HG03045 (cell line): ENCODE measurements around the gene PPP1R37.

Experiments used
- ATAC-seq: cut with Tn5 transposase; IDR thresholded peaks from one replicate; pipeline ENCODE4 v1.9.1; 2021; ENCODE audit warnings: mild to moderate bottlenecking, moderate library complexity; ENCODE audit not compliant: unreplicated experiment

Gene PPP1R37

DNA sequence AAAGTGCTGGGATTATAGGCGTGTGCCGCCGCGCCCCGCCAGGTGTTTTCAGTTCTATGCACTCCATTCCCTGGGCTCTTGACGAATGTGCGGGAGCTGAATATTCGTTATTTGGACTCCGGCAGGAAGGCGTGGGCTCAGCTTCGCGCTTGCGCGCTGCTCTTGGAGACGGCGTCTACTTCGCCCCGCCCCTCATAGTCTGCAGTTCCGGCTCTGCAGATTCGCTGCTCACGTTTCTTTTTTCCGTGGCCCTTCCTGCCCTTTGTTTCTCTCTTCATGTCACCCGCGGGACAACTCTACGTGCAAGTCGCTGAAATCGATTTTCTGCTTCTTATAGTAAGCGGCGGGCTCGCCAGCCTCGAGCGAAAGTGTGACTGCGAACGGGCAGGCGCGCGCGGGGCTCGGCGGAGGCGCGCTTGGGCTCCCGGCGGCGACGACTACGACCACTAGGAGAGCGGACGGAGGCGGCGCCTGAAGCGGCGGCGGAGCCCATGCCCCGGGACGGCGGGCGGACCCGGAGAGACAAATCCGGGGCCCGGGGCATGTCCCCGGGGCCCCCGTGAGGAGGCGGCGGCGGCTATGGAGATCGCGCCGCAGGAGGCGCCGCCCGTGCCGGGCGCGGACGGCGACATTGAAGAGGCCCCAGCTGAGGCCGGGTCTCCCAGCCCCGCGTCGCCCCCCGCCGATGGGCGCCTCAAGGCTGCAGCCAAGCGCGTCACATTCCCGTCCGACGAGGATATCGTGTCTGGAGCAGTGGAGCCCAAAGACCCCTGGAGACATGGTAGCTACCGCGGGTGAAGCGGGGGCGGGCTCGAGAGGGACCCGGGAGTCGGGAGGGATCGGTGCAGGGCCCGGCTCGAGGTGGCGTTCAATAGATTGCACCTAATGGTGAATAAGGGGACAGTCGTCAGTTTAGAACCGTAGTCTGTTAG, at the start of gene PPP1R37:
PPP1R37 (plus strand) TSS at position 433 of the 932 bp plus-strand sequence; CDS start at position 580, 147 bp downstream.
- ATAC-seq = peak; percentile 59

DNA sequence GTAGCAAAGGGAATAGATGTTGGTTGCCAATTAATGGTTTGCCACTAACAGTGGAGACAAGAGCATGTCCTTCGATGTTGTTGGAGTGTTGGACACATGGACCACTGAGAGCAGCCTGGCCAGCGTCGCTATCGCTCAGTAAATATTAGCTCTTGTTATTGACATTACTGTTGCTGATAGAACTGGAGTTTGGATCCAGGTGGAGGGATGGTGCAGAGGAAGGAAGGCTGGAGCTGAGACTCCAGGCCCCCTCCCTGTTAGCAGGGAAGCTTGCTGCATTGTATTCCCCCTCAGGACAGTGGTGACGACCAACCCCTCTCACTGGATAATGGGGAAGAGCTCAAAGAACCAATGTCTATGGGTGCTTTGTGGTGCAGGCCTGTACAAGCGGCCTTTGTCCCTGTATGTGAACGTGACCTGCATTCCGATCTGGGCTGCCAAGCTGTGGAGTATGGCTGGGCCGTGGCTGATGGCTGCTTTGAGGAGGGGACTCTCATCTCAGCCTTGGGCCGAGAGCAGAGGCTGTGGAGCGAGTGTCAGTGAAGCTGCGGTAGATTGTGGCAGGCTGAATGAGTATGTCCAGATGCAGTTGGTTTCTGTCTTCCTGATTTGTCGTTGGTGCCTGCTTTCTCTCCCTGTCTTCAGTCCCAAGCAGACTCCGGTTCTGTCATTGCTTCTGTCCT, 47.2 kb upstream of the PPP1R37 start:
- no peak for ATAC-seq

DNA sequence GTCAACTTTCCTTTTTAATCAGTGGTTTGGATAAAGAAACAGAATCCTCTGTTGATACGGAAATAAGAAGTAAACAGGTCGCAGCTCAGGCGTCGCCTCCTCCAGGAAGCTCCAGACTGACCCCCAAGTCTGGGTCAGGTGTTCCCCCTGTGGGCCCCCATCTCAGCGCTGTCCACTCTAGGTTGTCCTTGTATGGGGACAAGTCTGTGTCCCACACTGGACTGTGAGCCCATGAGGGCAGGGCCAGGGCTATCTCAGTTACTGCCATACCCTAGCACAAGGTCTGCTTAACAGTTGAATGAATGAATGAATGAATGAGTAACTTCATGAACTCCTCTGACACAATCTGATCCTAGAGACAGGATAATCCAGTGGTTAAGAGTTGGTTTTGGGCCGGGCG, 46.6 kb upstream of the PPP1R37 start:
- ATAC-seq = no peak

DNA sequence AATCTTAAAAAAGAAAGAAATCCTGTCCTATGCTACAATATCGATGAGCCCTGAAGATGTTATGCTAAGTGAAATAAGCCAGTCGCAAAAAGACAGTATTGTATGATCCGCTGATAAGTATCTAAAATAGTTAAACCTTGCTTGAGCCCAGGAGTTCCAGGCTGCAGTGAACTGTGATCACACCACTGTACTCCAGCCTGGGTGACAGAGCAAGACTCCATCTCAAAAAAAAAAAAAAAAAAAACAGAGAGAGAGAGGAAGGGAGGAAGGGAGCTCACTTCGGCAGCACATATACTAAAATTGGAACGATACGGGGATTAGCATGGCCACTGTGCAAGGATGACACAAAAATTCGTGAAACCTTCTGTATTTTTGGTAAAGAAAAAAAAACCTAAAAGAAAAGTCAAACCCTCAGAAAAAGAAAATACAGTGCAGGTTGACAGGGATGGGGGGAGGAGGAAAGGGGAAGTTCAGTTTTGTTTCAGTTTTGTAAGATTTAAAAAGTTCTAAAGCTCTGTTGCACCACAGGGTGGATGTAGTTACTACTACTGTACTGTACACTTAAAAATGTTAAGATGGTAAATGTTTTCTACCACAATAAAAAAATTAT, 45.7 kb upstream of the PPP1R37 start:
- no peak for ATAC-seq

DNA sequence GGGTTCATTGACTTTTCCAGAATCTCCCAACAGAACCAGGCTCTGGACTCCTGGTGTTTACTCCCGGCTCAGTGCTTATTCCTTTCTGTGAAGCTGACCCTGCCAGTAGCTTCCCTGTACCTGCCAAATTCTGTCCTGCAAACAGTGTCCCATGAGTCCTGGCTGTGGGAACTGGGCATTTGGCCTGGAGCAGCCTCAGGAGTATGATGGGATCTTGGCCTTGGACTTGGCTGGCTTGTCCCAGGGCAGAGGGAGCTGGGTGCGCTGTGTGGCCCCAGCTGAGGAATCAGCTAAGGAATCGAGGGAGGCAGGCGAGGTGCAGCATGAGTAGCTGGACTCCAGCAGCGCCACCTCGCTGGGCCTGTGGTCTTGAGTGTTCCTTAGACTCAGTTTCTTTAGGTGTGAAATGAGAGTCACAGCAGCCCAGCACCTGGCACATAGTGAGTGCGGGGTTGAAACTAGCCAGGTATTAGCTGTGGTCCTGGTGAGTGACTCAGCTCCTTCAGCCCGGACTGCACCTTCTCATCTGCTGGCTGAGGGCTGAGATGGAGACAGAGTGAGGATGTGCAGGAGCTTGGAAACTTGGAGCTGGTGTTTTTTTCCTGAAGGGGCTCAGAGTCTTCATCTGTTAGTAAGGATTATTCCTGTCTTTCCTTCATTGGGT, 43.8 kb upstream of the PPP1R37 start:
- ATAC-seq = no peak

DNA sequence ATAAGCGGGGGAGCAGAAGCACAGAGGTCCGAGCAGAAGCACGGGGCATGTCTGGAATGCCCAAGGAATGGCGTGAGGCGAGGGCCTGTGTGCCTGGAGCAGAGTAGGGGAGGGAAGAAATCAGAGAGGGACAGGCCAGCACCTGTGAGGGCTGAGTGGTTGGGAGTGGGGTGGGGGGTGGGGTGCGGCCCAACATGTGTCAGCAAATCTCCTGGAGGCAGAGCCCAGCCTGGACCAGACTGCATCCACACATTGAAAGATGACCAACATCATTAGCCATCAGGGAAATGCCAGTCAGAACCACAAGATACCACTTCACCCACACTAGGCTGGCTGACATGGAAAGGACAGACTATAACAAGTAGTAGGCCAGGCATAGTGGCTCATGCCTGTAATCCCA, 42.9 kb upstream of the PPP1R37 start:
- no peak for ATAC-seq

- no peak for ATAC-seq
Measured at GRCh38 chr19:45051929-45052579, 40.9 kb upstream of the PPP1R37 start.

DNA sequence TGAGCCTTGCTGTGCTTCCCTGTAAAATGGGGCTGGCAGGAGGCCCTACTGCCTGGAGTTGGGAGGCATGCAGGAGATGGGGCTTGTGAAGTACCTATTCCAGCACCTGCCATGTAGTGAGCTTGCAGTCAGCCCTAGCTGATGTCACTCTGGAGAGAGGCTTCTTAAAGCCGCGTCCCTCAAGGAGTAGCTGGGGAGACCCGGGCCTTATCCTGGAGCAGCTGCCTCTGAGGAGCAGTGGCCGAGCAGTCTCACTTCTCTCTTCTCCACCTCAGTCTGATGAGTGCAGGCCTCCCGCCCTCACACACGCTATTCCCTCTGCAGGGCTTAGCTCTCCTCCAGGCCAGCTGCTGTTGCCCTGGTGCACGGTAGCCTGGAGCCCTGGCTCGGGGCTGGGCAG, 36.1 kb upstream of the PPP1R37 start:
- no peak for ATAC-seq

GRCh38 chr19:45057444-45057843, 35.5 kb upstream of the PPP1R37 start:
- no peak for ATAC-seq

DNA sequence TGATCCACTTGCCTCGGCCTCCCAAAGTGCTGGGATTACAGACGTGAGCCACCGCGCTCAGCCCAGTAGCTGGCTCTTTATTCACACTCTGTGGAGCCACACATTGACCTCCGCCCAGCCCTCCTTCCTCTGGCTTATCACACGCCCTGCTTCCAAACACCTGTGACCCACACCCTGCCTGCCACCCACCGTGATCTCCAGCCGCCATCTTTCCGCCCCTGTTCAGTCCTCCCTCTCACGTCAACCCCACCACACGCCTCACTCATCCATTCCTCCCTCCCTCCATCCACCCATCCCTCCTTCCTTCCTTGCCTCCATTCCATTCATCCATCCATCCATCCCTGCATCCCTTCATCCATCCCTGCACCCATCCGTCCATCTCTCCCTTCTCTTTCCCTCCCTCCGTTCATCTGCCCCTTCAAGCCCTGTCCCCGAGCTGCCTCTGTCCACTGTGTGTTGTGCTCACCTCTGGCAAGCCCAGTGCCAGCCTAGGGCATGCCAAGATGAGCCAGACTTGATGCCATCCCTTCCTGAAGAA, 34.3 kb upstream of the PPP1R37 start:
- no peak for ATAC-seq

DNA sequence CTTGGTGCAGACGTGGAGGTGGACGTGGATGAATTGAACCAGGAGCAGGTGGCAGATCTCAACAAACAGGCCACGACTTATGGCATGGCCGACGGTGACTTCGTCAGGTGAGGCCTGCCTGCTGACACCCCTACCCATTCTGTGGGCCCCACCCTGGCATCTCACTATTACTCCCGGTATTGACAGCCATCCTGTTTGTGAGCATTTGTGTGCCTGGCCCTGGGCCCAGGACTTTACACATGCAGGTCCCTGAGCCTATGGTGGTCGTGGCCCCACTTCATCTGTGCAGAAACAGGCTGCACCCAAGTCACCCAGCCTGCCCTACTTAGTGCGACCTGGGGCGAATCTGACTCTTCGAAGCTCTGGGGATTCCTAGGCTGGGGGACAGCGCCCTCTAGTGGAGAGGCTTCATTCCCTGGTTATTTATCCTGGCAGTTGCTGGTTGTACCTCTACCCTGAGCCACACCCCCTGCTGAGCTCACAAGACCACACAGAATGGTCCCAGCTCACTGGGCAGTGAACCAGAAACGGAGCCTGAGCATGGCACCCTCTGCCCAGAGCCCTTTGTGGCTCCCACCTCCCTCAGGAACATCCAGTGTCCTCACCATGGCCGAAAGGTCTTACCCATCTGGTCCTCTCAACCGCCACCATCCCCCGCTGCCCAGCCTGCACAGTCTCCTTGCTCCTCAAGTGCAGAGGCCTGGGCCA, 33.6 kb upstream of the PPP1R37 start:
- ATAC-seq = no peak

- no peak for ATAC-seq
Measured at GRCh38 chr19:45061965-45062364, 31.0 kb upstream of the PPP1R37 start.

DNA sequence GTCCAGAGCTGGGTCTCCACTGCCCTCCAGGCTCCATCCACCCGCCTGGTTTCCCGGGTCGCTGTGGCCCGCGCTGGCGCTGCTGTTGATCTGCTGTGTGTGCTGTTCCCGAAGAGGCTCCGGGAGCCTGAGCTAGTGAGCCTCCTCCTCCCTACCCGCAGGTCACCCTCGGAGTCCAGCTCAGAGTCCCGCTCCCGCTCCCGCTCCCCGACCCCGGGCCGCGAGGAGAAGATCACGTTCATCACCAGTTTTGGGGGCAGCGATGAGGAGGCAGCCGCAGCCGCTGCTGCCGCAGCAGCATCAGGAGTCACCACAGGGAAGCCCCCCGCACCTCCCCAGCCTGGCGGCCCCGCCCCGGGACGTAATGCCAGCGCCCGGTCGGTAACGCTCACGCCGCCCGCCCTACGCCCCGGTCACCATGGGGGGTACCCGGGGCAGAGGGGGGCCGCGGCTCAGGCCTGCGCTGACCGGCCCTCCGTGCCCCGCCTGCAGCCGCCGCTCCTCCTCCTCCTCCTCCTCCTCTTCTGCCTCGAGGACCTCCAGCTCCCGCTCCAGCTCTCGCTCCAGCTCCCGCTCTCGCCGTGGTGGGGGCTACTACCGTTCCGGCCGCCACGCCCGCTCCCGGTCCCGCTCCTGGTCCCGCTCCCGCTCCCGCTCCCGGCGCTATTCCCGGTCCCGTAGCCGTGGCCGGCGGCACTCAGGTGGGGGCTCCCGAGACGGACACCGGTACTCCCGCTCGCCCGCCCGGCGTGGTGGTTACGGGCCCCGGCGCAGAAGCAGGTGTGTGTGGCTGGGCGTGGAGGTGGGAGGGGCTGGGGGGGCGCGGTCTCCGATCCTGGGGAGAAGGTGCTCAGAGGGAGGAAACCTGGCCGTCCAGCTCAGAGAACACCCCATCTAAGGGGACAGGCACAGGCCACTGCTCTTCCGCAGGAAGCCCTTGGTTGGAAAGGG, 28.9 kb upstream of the PPP1R37 start:
- ATAC-seq = no peak

GRCh38 chr19:45066921-45067661, 25.9 kb upstream of the PPP1R37 start:
- no peak for ATAC-seq

DNA sequence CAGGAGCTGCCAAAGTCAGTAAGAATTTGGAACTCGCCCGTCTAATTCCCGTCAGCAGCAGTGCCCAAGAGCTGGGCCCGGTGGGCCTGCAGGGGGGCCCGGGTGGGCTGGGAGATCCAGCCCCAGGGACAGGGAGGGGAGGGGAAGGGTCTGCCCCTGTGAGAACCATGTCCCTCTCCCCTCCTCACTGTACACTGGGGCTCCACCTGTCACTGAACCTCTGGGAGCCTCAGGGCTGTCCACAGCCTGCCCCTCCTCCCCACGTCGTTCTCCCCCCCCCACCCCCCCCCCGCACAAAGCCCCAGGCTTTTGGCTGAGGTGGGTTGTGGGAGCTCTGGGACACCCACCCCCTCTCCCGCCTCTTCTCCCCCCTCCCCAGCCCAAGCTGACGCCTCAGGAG, 24.9 kb upstream of the PPP1R37 start:
- ATAC-seq = no peak

- no peak for ATAC-seq
Measured at GRCh38 chr19:45069056-45069455, 23.9 kb upstream of the PPP1R37 start.

- ATAC-seq = no peak
Measured at GRCh38 chr19:45070214-45070613, 22.8 kb upstream of the PPP1R37 start.
